Measurements from ENCODE around the gene GALT. TPM values are rescaled to one million over a fixed set of nuclear protein-coding genes. Genes with fewer than 3 reads are reported as not detected.

The GALT gene
- total and polyA plus RNA-seq, 2 donors (not counting 1 experiment from before 2014, with no cell fraction given) = 111 to 167 TPM

DNA sequence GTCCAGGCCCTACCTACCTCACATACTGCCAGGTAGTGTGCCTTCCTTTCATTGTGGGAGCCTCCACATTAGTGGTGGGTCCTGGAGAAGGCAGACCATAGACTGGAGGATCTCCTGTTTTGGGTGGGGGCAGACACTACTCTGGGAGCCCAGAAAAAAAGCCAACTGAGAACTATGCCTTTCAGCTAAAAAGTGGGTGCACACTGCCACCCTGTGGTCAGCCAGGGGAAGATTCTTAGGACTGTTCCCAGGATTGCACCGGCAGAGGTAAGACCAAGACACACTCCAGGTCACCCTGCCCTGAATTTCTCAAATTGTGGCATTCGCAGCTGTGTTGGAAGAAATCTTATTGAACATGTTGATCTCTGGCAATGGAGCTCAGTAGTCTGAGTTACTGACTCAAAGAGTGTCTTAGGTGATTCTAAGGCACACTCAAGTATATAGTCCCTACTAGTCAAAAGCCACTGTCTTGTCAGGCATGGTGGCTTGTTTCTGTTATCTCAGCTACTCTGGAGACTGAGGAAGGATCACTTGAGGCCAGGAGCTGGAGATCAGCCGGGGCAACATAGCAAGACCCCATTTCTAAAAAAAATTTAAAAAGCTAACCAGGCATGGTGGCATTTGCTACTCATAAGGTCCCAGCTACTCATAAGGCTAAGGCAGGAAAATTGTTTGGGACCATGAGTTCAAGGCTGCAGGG lies 12.5 kb upstream of the GALT start:
- peaks cover 0 to 4% (median 0%) of the 10 kb centered on the region in 3 donors for H3K9me3 ChIP-seq (ENCODE audit: control extremely low read depth in 1 of 3, control insufficient read depth in 2 of 3, insufficient read depth in 1 of 3, low read length in 2 of 3)
- DNase-seq = peak; percentile 81
- POLR2A ChIA-PET = interaction anchor here (1.1 to 1.3 kb wide), 3 partner anchors 10 to 22 kb away, joined by 4 to 6 read pairs (median 4); partner anchors contain the start of gene RPP25L
- H3K4me3 ChIP-seq (ENCODE audit: control extremely low read depth in 1 of 5, extremely low read depth in 1 of 5, insufficient read depth in 1 of 5, low read depth in 2 of 5, low read length in 4 of 5) = no peak overlapping the region
- peaks cover 0 to 19% (median 7%) of the 10 kb centered on the region in 4 experiments for H3K27me3 ChIP-seq (replicated peaks in 1 of 4; ENCODE audit: control extremely low read depth in 1 of 4, control insufficient read depth in 3 of 4, insufficient read depth in 4 of 4, low read length in 3 of 4)
- peaks cover 16% of the 10 kb centered on the region for H4K20me1 ChIP-seq (ENCODE audit: control insufficient read depth, insufficient read depth, low read length, poor library complexity, severe bottlenecking)
- no peak overlapping the region for H3K27ac ChIP-seq (ENCODE audit: low read length in 2 of 2)
- H3K79me2 ChIP-seq (ENCODE audit: control insufficient read depth, insufficient read depth, low read length) = peaks cover 26% of the 10 kb centered on the region
- Mint-ChIP-seq H3K27ac (no peak overlapping the region), H3K9me3 (ENCODE audit: insufficient read depth) (no peaks in the 10 kb centered on the region), H3K27me3 (peaks cover 16% of the 10 kb centered on the region), H3K4me3 (peak overlapping the region; percentile 48), H3K4me1 (peaks cover 35% of the 10 kb centered on the region)
- no peak overlapping the region for H3K9ac ChIP-seq (ENCODE audit: low read length)
- no peak for TF ChIP-seq EZH2 (IDR thresholded peaks at IDR 0.05; ENCODE audit: borderline replicate concordance, insufficient read depth, low read depth, low read length, poor library complexity, severe bottlenecking)
- TF ChIP-seq, protein P1, sequence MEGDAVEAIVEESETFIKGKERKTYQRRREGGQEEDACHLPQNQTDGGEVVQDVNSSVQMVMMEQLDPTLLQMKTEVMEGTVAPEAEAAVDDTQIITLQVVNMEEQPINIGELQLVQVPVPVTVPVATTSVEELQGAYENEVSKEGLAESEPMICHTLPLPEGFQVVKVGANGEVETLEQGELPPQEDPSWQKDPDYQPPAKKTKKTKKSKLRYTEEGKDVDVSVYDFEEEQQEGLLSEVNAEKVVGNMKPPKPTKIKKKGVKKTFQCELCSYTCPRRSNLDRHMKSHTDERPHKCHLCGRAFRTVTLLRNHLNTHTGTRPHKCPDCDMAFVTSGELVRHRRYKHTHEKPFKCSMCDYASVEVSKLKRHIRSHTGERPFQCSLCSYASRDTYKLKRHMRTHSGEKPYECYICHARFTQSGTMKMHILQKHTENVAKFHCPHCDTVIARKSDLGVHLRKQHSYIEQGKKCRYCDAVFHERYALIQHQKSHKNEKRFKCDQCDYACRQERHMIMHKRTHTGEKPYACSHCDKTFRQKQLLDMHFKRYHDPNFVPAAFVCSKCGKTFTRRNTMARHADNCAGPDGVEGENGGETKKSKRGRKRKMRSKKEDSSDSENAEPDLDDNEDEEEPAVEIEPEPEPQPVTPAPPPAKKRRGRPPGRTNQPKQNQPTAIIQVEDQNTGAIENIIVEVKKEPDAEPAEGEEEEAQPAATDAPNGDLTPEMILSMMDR (IDR thresholded peaks at IDR 0.05) = peak; percentile 89
- 38% methylated on average over 2 of the region's 3 CpGs for WGBS (ENCODE audit: insufficient coverage)
- peaks cover 0 to 3% of the 10 kb centered on the region in 2 experiments for H3K36me3 ChIP-seq (replicated peaks in 1 of 2; ENCODE audit: control extremely low read depth in 1 of 2, control insufficient read depth in 1 of 2, extremely low read depth in 1 of 2, insufficient read depth in 2 of 2, low read length in 1 of 2)
- H3K4me2 ChIP-seq (replicated peaks; ENCODE audit: low read depth, low read length, poor library complexity, severe bottlenecking) = no peak overlapping the region
- CTCF ChIA-PET = interaction anchor here (0.5 to 8.4 kb wide), 34 partner anchors 9 to 1072 kb away, joined by 3 to 150 read pairs (median 5); partner anchors contain the start of genes CCL27, DCTN3, DNAI1 and FAM219A
- H3K4me1 ChIP-seq (ENCODE audit: control insufficient read depth in 2 of 2, insufficient read depth in 2 of 2, low read length in 2 of 2) = peaks cover 22 to 38% of the 10 kb centered on the region in 2 donors
- no peak overlapping the region for H2AFZ ChIP-seq (ENCODE audit: insufficient read depth, low read depth, low read length, poor library complexity, severe bottlenecking)
- intact Hi-C loops (cut with micrococcal nuclease) = loop anchor here (1.0 to 2.0 kb wide), 2 partner anchors 22 to 85 kb away; partner anchors contain the start of gene RPP25L
- peak; percentile 19 for ATAC-seq (ENCODE audit: low read depth)
